ENCODE results near the gene VEZF1.
A peak's percentile ranks its signal among the peaks of the same experiment; 100 is the strongest.

VEZF1 gene

DNA sequence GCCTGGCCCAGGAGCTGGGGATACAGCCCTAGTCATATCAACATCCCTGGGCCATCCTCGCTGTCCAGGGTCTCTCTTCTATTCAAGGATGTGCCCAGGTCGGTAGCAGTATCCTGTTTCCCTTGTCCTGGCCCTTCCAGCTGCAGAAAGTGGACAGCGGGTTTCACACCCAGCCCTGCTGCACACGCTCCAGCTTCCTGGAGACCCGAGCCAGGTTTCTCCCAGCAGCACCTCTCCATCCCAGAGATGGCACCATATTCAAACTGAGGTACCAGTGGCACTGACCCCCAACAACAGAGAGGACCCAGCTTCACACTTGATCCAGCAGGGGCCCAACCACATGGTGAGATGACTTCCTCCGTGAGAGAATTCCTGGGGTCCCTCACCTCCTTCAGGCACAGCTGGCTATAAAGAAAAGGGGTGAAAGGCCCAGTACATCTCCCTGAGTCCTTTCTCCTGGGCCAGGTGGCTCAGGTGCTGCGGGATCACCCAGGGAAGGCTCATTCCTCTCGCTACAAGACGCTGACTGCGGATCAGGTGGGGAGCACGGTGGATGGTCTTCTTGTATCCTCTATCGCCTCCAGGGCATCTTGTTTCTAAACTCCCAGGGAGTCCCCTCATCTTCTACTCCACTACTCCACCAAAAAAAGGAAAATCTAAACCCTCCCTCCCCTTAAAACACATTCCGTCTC is 34.2 kb downstream of the VEZF1 start:
- no peak for DNase-seq
- H3K27me3 ChIP-seq (ENCODE audit: insufficient read depth, low read depth, severe bottlenecking), result no peaks in the 10 kb centered on the region
- H3K4me3 ChIP-seq (ENCODE audit: low read depth, low read length), result peak overlapping the region; percentile 65
- no peaks in the 10 kb centered on the region for H3K36me3 ChIP-seq
- H3K9me3 ChIP-seq (ENCODE audit: severe bottlenecking), result no peaks in the 10 kb centered on the region
- TF ChIP-seq, protein P1, sequence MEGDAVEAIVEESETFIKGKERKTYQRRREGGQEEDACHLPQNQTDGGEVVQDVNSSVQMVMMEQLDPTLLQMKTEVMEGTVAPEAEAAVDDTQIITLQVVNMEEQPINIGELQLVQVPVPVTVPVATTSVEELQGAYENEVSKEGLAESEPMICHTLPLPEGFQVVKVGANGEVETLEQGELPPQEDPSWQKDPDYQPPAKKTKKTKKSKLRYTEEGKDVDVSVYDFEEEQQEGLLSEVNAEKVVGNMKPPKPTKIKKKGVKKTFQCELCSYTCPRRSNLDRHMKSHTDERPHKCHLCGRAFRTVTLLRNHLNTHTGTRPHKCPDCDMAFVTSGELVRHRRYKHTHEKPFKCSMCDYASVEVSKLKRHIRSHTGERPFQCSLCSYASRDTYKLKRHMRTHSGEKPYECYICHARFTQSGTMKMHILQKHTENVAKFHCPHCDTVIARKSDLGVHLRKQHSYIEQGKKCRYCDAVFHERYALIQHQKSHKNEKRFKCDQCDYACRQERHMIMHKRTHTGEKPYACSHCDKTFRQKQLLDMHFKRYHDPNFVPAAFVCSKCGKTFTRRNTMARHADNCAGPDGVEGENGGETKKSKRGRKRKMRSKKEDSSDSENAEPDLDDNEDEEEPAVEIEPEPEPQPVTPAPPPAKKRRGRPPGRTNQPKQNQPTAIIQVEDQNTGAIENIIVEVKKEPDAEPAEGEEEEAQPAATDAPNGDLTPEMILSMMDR (IDR thresholded peaks at IDR 0.05; ENCODE audit: low read depth, low read length), result no peak
- H3K27ac ChIP-seq, result peak overlapping the region; percentile 80

DNA sequence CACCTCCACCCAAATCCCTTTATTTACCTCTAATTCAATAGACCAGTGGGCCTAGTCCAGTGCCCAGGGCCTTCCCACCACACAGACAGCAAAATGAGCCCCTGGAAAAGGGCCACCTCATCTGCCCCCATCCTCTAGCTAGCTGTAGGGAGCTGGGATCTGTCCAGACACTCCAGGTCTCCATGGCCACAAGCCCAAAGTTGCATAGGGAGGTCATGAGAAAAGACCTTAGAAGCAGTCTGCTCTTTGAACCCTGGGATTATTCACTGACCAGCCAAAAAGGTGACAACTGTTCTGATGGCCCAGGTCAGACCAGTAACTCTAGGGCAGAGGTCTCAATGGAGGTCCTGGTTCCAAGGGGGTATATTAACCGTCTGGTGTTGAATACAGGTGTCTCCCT is 34.8 kb downstream of the VEZF1 start:
- no peaks in the 10 kb centered on the region for H3K36me3 ChIP-seq
- H3K4me3 ChIP-seq (ENCODE audit: low read depth, low read length), result no peak overlapping the region
- TF ChIP-seq, protein P1 (IDR thresholded peaks at IDR 0.05; ENCODE audit: low read depth, low read length), result no peak
- H3K27me3 ChIP-seq (ENCODE audit: insufficient read depth, low read depth, severe bottlenecking), result no peaks in the 10 kb centered on the region
- no peak for DNase-seq
- no peaks in the 10 kb centered on the region for H3K9me3 ChIP-seq (ENCODE audit: severe bottlenecking)
- peak overlapping the region; percentile 74 for H3K27ac ChIP-seq

DNA sequence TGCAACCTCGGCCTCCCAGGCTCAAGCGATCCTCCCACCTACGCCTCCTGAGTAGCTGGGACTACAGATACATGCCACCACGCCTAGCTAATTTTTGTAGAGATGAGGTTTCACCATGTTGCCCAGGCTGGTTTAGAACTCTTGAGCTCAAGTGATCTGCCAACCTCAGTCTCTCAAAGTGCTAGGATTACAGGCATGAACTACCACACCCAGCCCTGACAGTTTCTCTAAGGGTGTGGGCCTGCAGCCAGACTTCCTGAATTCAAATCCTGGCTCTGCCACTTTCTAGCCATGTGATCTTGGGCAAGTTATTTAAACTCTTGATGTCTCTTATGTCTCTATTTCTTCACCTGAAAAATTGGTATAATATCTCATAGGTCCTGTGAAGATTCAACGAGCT is 38.4 kb downstream of the VEZF1 start:
- Histone ChIP-seq H3K27ac (peak overlapping the region; percentile 6; the same call in 1 of the 2 replicates), H3K36me3 (no peaks in the 10 kb centered on the region), H3K27me3 (ENCODE audit: insufficient read depth, low read depth, severe bottlenecking) (no peaks in the 10 kb centered on the region), H3K9me3 (ENCODE audit: severe bottlenecking) (no peaks in the 10 kb centered on the region), H3K4me3 (ENCODE audit: low read depth, low read length) (no peak overlapping the region)
- TF ChIP-seq, protein P1 (IDR thresholded peaks at IDR 0.05; ENCODE audit: low read depth, low read length), result no peak
- no peak for DNase-seq

DNA sequence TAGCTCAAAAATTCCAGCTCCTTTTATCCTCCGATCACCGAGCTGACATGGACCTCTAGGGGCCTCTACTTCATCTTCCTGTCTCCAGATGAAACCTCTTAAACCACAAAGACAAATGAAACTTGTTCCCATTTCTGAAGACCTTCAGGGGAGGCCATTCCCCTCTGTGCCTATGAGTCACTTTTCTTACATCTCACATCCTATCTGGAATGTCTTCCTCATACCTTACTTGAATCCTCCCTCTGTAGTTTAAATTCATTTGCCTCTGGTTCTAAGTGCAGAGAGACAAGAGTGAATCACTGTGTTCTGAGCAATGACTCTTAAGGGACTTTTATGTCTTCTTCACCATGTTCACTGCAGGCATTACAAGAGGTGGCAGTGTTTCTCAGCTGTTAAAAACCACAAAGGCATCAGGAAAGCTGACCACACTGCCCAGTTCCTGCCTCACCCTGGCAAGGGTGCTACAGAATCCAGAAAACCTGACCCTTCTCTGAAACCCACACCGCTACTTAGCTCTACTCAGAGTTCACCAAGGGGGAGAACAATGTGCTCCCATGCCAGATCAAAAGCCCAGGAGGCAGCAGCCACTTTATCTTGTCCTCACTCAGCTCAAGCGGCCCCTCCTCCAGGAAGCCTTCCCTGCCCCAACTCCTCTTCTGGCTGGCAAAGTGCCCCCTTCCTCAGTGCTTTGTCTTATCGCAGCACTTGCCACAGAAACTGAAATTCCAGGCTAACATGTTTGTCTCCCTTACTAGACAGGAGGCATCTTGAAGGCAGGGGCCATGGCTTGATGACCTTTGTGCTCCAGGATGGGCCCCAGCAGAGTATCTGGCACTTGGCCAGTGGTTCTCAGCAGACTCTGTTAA is 39.3 kb downstream of the VEZF1 start:
- Histone ChIP-seq H3K9me3 (ENCODE audit: severe bottlenecking) (no peaks in the 10 kb centered on the region), H3K36me3 (no peaks in the 10 kb centered on the region), H3K27ac (peak overlapping the region; percentile 34; the same call in 1 of the 2 replicates), H3K4me3 (ENCODE audit: low read depth, low read length) (no peak overlapping the region), H3K27me3 (ENCODE audit: insufficient read depth, low read depth, severe bottlenecking) (no peaks in the 10 kb centered on the region)
- DNase-seq, result no peak
- TF ChIP-seq, protein P1 (IDR thresholded peaks at IDR 0.05; ENCODE audit: low read depth, low read length), result no peak

DNA sequence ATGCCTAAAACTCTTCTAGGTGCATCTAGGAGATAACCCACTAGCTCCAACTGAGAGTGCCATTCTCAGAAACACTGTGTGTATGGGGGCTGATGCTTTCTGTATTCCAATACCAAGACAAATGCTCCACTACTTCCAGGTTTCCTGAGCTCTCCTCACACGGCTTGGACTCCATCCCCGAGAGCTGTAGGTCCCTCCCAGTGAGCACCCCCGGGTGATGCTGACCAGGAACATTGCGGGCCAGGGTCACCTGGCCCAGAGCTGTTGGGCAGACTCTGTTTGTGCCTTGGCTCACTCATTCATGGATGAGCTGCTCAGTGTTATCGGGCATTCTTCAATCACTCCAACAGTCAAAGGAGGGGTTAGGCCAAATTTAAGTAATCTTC is 39.9 kb downstream of the VEZF1 start:
- TF ChIP-seq, protein P1 (IDR thresholded peaks at IDR 0.05; ENCODE audit: low read depth, low read length), result no peak
- Histone ChIP-seq H3K27me3 (ENCODE audit: insufficient read depth, low read depth, severe bottlenecking) (no peaks in the 10 kb centered on the region), H3K4me3 (ENCODE audit: low read depth, low read length) (no peak overlapping the region), H3K27ac (peak overlapping the region; percentile 34; the same call in 1 of the 2 replicates), H3K9me3 (ENCODE audit: severe bottlenecking) (no peaks in the 10 kb centered on the region), H3K36me3 (no peaks in the 10 kb centered on the region)
- DNase-seq, result no peak
